Aorta (tissue), 5 donors: ENCODE measurements around the gene RFLNA. TPM values are rescaled to one million over a fixed set of nuclear protein-coding genes. Genes with fewer than 3 reads are reported as not detected.

Experiments used
- ATAC-seq: fragments of 200-7000 bp; cut with Tn5 transposase; one replicate; pipeline ENCODE4 v1.9.1; 2022; ENCODE audit warnings: moderate library complexity; ENCODE audit not compliant: low FRiP score
- DNase-seq, 2 donors: peaks; one replicate each; pipeline ENCODE4 v3.0.0-alpha.2; 2020
- H3K27ac ChIP-seq, 2 donors: one replicate each; pipeline ENCODE4 v1.5.1; 2013; ENCODE audit warnings: low read length in 2 of 2, mild to moderate bottlenecking in 2 of 2, moderate library complexity in 2 of 2, control low read depth in 1 of 2, inconsistent platforms in 1 of 2, low read depth in 1 of 2
- H3K27me3 ChIP-seq, 2 donors: one replicate each; pipeline ENCODE4 v1.6.1; 2013; ENCODE audit warnings: control low read depth in 1 of 2, low read length in 1 of 2, mild to moderate bottlenecking in 1 of 2, moderate library complexity in 1 of 2; ENCODE audit not compliant: insufficient read depth in 2 of 2, control insufficient read depth in 1 of 2
- H3K36me3 ChIP-seq, 2 donors: one replicate each; pipeline ENCODE4 v1.6.1; 2013; ENCODE audit warnings: control low read depth in 1 of 2, low read length in 1 of 2, mild to moderate bottlenecking in 1 of 2; ENCODE audit not compliant: insufficient read depth in 2 of 2, control insufficient read depth in 1 of 2
- H3K4me1 ChIP-seq, 2 donors: one replicate each; pipeline ENCODE4 v1.6.1; 2013; ENCODE audit warnings: low read length in 2 of 2, control low read depth in 1 of 2, mild to moderate bottlenecking in 1 of 2, moderate library complexity in 1 of 2; ENCODE audit not compliant: insufficient read depth in 2 of 2, control insufficient read depth in 1 of 2
- H3K4me3 ChIP-seq, 2 donors: one replicate each; pipeline ENCODE4 v1.5.1; 2013; ENCODE audit warnings: low read length in 2 of 2, control low read depth in 1 of 2, mild to moderate bottlenecking in 1 of 2
- H3K9me3 ChIP-seq: one replicate; pipeline ENCODE4 v1.6.1; 2013; ENCODE audit warnings: mild to moderate bottlenecking, low read length; ENCODE audit not compliant: control insufficient read depth
- WGBS, 2 donors: extraction: QIAGEN DNeasy Blood & Tissue Kit; methylation state at CpG; one replicate each; pipeline ENCODE4 v1.1.7; 2013; 5-methylcytosine and 5-hydroxymethylcytosine counted together
- intact Hi-C, 2 donors: fragments of 100-400 bp; cut with DNase I; formaldehyde crosslinking; loops; one replicate each; pipeline versions ENCODE4 v1.14.2 to v1.15.0; 2022
- polyA plus RNA-seq, 2 donors: library from polyadenylated mRNA; stranded (reverse); fragments of 200-250 nt; gene quantifications; one replicate each; pipeline ENCODE4 v1.2.3, GENCODE V29; 2013
- total RNA-seq, 2 donors: library from RNA; stranded (reverse); fragmentation: NEBNext Ultra II Directional; extraction: Animal tissue kit (Norgen Biotek cat#: 25700); gene quantifications; one replicate each; pipeline ENCODE4 v1.2.1, GENCODE V29; 2021
- donor health status: healthy with polysubstance abuse.
- donor health status: Bipolar disorder and iron deficiency.
- donor health status: DM: no; HTN: no; CAD: no.
- donor health status: DM: no; HTN: no; CAD: no.
- donor health status: DM: yes; HTN: yes; CAD: no.

Gene RFLNA
- total and polyA plus RNA-seq, 4 donors: 1.2 to 6.8 (median 1.8) TPM

DNA sequence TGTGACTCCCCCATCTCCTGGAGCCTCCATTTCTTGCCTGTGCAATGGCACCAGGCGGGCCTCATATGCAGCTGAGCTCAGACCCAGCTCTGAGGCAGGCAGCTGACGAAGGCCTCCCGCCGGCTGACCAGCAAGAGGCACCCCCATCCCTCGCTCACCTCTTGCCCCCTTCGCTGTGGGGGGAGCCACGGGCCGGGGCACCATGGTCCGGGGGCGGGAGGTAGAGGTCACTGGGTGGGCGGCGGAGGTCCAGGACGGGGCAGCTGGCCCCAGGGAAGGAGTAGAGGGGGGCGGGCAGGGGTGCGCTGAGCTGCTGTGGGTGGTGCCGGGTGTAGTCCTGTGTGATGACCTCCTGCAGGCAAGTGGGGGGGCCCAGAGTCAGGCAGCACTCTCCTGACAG, 39.4 kb downstream of the RFLNA start:
- Histone ChIP-seq H3K4me3 (no peak overlapping the region), H3K27me3 (no peaks in the 10 kb centered on the region), H3K36me3 (peaks cover 0 to 5% of the 10 kb centered on the region in 2 donors), H3K9me3 (no peaks in the 10 kb centered on the region), H3K27ac (no peak overlapping the region), H3K4me1 (no peaks in the 10 kb centered on the region)
- DNase-seq: no peak
- intact Hi-C loops: no loop called here
- 92 to 93% methylated on average over 16 of the region's 16 CpGs for WGBS, 2 donors
- no peak for ATAC-seq

DNA sequence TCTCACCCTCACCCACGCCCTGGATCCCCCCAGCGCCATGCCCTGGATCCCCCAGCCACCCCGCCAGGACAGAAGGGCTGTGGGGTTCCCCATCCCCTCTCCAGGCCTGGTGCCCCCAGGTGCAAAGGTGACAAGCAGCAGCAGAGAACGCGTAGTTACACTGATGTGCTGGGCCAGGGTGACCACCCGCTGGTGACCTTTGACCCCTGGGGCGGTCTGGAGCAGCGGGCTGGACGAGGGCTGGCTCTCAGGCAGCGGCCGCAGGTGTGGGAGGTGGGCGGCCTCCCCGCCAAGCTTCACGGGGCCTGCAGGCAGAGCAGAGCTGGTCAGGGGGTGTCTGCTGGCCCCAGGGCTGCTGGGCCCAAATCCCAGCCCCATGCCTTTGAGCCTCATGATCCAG, 40.1 kb downstream of the RFLNA start:
- no peak overlapping the region for H3K27ac ChIP-seq
- no peaks in the 10 kb centered on the region for H3K9me3 ChIP-seq
- no peak overlapping the region for H3K4me3 ChIP-seq
- peaks cover 0 to 5% of the 10 kb centered on the region in 2 donors for H3K36me3 ChIP-seq
- DNase-seq (no peak), ATAC-seq (no peak)
- no peaks in the 10 kb centered on the region for H3K4me1 ChIP-seq
- 81 to 83% methylated on average over 14 of the region's 14 CpGs for WGBS, 2 donors
- H3K27me3 ChIP-seq: no peaks in the 10 kb centered on the region
- intact Hi-C loops: no loop called here

DNA sequence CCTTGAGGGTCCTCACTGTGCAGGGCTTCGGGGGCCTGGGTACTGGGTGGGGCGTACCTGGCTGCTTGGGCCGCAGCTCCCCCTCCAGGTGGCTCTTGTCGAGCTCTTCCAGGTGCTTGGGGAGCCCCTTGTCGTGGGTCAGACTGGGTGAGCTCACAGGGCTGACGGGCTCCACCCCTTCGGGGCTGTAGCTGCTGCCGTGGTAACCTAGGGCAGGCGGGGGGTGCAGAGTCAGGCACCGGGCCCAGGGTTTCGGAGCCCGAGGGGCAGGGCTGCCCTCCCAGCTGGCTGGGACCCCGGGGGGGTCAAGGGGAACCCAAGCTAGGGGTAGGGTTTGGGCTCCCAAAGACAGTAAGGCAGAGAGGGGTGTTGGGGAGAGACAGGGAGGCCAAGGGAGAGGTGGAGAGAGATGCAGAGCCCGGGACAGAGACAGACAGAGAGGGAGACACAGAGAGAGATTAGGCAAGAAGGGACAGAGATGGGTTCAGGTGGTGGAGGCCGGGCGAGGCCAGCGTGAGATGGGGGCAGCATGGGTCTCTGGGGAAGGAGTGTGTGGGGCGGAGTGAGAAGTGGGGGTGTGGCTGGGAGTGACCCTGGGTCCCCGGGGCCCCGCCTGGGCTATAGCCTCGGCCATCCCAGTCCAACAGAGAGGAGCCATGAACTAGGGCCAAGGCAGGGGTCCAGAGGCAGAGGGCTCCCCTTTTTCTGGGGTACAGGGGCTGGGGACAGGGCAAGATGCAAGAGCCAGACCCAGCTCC, 40.7 kb downstream of the RFLNA start:
- ATAC-seq (no peak), DNase-seq (no peak)
- Histone ChIP-seq H3K4me1 (no peaks in the 10 kb centered on the region), H3K27ac (no peak overlapping the region), H3K4me3 (no peak overlapping the region), H3K36me3 (peaks cover 0 to 5% of the 10 kb centered on the region in 2 donors), H3K27me3 (no peaks in the 10 kb centered on the region), H3K9me3 (no peaks in the 10 kb centered on the region)
- intact Hi-C loops: no loop called here
- 80 to 84% methylated on average over 19 to 21 of the region's 21 CpGs for WGBS, 2 donors

DNA sequence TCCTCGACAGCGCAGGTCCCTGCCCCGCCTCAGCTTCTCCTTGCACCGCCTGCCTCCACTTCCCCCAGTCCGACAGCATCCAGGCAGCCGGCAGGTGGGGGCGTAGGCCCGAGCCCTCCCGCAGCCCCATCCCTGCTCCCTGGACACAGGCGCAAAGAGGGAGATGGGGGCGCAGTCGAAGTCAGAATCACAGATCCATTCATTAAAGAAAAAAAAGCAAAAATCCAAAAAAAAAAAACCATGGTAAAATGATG, 41.2 kb downstream of the RFLNA start:
- H3K4me3 ChIP-seq: no peak overlapping the region
- H3K27ac ChIP-seq: no peak overlapping the region
- no peaks in the 10 kb centered on the region for H3K27me3 ChIP-seq
- no peaks in the 10 kb centered on the region for H3K4me1 ChIP-seq
- DNase-seq (no peak), ATAC-seq (no peak)
- H3K9me3 ChIP-seq: no peaks in the 10 kb centered on the region
- intact Hi-C loops: no loop called here
- 93 to 94% methylated on average over 12 of the region's 12 CpGs for WGBS, 2 donors
- peaks cover 0 to 5% of the 10 kb centered on the region in 2 donors for H3K36me3 ChIP-seq

DNA sequence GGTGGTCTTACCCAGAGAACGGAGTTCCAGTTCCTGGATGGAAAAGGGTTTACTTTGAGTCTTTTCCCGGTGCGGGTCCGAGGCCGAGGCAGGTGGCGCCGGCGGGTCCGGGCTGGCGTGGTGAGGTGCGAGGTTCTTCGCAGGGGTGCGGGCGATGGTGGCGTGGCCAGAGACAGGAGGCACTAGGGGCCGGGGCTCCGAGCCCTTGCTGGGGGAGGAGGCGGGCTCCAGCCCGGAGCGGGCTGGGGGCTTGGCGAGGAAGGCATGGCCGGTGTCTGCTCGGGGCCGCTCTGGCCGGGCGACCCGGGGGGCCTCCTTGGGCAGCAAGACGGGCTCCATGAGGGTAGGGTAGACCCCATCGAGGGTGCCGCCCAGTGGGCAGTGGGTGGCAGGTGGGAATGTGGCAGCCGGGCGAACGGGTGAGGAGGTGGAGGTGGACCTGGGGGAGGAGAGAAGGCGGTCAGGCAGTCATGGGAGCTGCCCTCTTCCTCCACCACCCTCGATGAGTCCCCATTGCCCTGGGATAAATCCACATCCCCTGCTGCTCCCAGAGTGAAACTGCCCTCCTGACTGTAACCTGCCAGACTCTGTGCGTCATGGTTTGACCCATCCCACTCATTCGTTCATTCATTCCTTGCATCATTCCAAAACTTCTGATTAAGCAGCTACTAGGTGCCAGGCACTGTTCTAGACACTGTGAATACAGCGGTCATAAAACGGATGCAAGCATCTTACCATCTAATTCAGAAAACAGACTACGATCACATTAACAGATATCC, 42.0 kb downstream of the RFLNA start:
- Histone ChIP-seq H3K4me1 (no peaks in the 10 kb centered on the region), H3K27ac (no peak overlapping the region), H3K27me3 (no peaks in the 10 kb centered on the region), H3K36me3 (peaks cover 0 to 9% of the 10 kb centered on the region in 2 donors), H3K4me3 (no peak overlapping the region), H3K9me3 (no peaks in the 10 kb centered on the region)
- ATAC-seq: no peak
- WGBS, 2 donors: 92 to 93% methylated on average over 40 of the region's 40 CpGs
- DNase-seq: no peak
- intact Hi-C loops: no loop called here

DNA sequence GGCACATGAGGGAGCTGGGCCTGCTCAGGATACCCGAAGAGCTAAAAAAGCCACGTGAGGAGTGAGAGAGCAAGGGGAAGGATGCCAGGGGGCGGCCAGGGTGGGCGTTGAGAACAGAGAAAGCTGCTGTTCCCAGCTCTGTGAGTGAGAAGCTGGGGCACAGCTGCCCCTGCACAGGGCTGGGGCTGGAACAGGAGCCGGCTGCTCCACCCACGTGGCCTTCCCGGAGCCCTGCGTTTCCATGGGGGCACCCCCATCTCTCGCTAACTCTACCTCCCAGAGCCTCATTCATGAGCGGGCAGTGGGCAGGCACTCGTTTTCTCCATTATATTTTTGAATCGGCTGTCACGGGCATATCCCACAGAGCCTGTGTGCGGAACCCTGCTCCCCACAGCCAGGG, 42.7 kb downstream of the RFLNA start:
- ATAC-seq (no peak), DNase-seq (no peak)
- Histone ChIP-seq H3K27me3 (no peaks in the 10 kb centered on the region), H3K9me3 (no peaks in the 10 kb centered on the region), H3K4me3 (no peak overlapping the region), H3K4me1 (no peaks in the 10 kb centered on the region), H3K27ac (no peak overlapping the region), H3K36me3 (peaks cover 0 to 9% of the 10 kb centered on the region in 2 donors)
- WGBS, 2 donors: 76 to 80% methylated on average over 14 of the region's 14 CpGs
- intact Hi-C loops: no loop called here

DNA sequence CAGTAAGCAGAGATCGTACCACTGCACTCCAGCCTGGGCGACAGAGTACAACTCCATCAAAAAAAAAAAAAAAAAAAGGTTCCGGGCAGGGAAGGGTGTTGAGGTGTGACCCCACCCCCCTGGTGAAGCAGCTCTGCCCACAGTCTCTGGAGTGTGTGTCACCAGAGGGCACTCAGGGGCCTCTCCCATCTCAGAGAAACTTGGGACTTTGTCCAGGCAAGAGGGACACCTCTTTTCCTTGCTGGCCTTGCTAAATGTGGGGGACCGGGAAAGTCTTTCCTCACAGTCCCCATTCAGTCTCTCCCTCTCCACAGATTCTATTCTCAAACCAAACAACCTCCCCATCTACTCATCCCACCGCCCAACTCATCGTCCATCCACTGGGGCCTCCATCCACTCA, 43.6 kb downstream of the RFLNA start:
- WGBS, 2 donors: 84 to 87% methylated on average over 6 of the region's 6 CpGs

DNA sequence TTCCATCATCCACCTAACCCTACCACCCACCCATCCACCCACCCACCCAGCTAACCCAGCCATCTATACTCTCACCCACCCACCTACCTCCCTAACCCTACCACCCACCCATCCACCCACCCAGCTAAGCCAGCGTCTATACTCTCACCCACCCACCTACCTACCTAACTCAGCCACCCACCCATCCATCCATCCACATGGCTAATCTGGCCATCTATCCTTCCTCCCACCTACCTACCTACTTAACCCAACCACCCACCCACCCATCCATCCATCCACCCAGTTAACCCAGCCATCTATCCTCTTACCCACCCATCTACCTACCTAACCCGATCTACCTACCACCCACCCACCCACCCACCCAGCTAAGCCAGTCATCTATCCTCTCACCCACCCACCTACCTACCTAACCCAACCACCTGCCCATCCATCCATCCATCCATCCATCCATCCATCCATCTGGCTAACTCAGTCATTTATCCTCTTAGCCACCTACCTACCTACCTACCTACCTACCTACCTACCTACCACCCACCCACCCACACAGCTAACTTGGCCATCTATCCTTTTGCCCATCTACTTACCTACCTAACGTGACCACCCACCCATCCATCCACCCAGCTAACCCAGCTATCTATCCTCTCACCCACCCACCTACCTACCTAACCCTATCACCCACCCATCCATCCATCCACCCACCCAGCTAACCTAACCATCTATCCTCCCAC, 44.1 kb downstream of the RFLNA start:
- H3K36me3 ChIP-seq: peaks cover 0 to 9% of the 10 kb centered on the region in 2 donors

More for the DNA sequence above, 43.6 kb downstream of the RFLNA start:
- Histone ChIP-seq H3K9me3 (no peaks in the 10 kb centered on the region), H3K36me3 (peaks cover 0 to 9% of the 10 kb centered on the region in 2 donors), H3K4me3 (no peak overlapping the region), H3K27me3 (no peaks in the 10 kb centered on the region), H3K4me1 (no peaks in the 10 kb centered on the region), H3K27ac (no peak overlapping the region)
- intact Hi-C loops: no loop called here
- ATAC-seq (no peak), DNase-seq (no peak)

More for the DNA sequence above, 44.1 kb downstream of the RFLNA start:
- DNase-seq (no peak), ATAC-seq (no peak)
- Histone ChIP-seq H3K4me3 (no peak overlapping the region), H3K4me1 (no peaks in the 10 kb centered on the region), H3K9me3 (no peaks in the 10 kb centered on the region), H3K27ac (no peak overlapping the region), H3K27me3 (no peaks in the 10 kb centered on the region)
- intact Hi-C loops: no loop called here
- 91 to 95% methylated on average over 3 of the region's 3 CpGs for WGBS, 2 donors
